ENCODE data around the gene SPOCD1. TPM values are rescaled to one million over a fixed set of nuclear protein-coding genes. Genes with fewer than 3 reads are reported as not detected.
A peak's percentile ranks its signal among the peaks of the same experiment; 100 is the strongest.

Gene SPOCD1
- total and polyA plus RNA-seq, 10 donors, result 0.74 to 5.0 (median 3.0) TPM

GRCh38 chr1:31835415-31835814, 19.6 kb upstream of the SPOCD1 start:
- TF ChIP-seq CTCF (IDR thresholded peaks at IDR 0.05 in 8 of 11, conservative IDR thresholded peaks at IDR 0.05 in 3 of 11), result no peak
- TF ChIP-seq POLR2AphosphoS5 (IDR thresholded peaks at IDR 0.05), result no peak
- no peak for TF ChIP-seq POLR2A (IDR thresholded peaks at IDR 0.05)
- H3K4me1 ChIP-seq, result peaks cover 0 to 31% (median 5%) of the 10 kb centered on the region in 6 donors
- no peaks in the 10 kb centered on the region for H3K9me3 ChIP-seq
- no peak overlapping the region for H3K4me3 ChIP-seq
- intact Hi-C loops (cut with DNase I; ENCODE audit: low total_unique reads), result no loop called here
- DNase-seq, result no peak
- no peaks in the 10 kb centered on the region for H3K27me3 ChIP-seq (replicated peaks in 1 of 7)
- H3K27ac ChIP-seq, result no peak overlapping the region
- 88 to 94% (median 91%) methylated on average over 3 of the region's 3 CpGs for WGBS, 5 donors
- H3K36me3 ChIP-seq, result no peaks in the 10 kb centered on the region

GRCh38 chr1:31834501-31834900, 18.7 kb upstream of the SPOCD1 start:
- Histone ChIP-seq H3K36me3 (no peaks in the 10 kb centered on the region), H3K27me3 (replicated peaks in 1 of 7) (no peaks in the 10 kb centered on the region), H3K4me1 (peaks cover 0 to 37% (median 5%) of the 10 kb centered on the region in 6 donors), H3K9me3 (no peaks in the 10 kb centered on the region), H3K27ac (no peak overlapping the region), H3K4me3 (no peak overlapping the region)
- DNase-seq, result no peak
- TF ChIP-seq POLR2A (IDR thresholded peaks at IDR 0.05), result no peak
- TF ChIP-seq CTCF (IDR thresholded peaks at IDR 0.05 in 8 of 11, conservative IDR thresholded peaks at IDR 0.05 in 3 of 11), result peak in 1 of 11 experiments; percentile 8
- intact Hi-C loops (cut with DNase I; ENCODE audit: low total_unique reads), result no loop called here
- WGBS, 5 donors, result 79 to 91% (median 88%) methylated on average over 6 of the region's 6 CpGs

GRCh38 chr1:31831397-31832378, 15.9 kb upstream of the SPOCD1 start:
- TF ChIP-seq POLR2AphosphoS5 (IDR thresholded peaks at IDR 0.05), result peak in 2 of 3 donors; percentile 18 to 35
- no peak for TF ChIP-seq CTCF (IDR thresholded peaks at IDR 0.05 in 8 of 11, conservative IDR thresholded peaks at IDR 0.05 in 3 of 11)
- TF ChIP-seq POLR2A (IDR thresholded peaks at IDR 0.05), result no peak
- intact Hi-C loops (cut with DNase I; ENCODE audit: low total_unique reads), result no loop called here
- peaks cover 7 to 61% (median 29%) of the 10 kb centered on the region in 6 donors for H3K4me1 ChIP-seq
- no peak overlapping the region for H3K4me3 ChIP-seq
- H3K9me3 ChIP-seq, result no peaks in the 10 kb centered on the region
- H3K27ac ChIP-seq, result peak overlapping the region in 7 of 8 donors; percentile 56 to 78 (median 62)
- no peaks in the 10 kb centered on the region for H3K27me3 ChIP-seq (replicated peaks in 1 of 7)
- H3K36me3 ChIP-seq, result no peaks in the 10 kb centered on the region
- no peak for DNase-seq
- 70 to 78% (median 76%) methylated on average over 9 of the region's 9 CpGs for WGBS, 5 donors

GRCh38 chr1:31830511-31830910, 14.7 kb upstream of the SPOCD1 start:
- Histone ChIP-seq H3K4me1 (peaks cover 12 to 72% (median 36%) of the 10 kb centered on the region in 6 donors), H3K36me3 (no peaks in the 10 kb centered on the region), H3K4me3 (no peak overlapping the region), H3K27me3 (replicated peaks in 1 of 7) (no peaks in the 10 kb centered on the region), H3K9me3 (no peaks in the 10 kb centered on the region), H3K27ac (peak overlapping the region in 2 of 8 donors; percentile 69 to 78)
- DNase-seq, result no peak
- TF ChIP-seq CTCF (IDR thresholded peaks at IDR 0.05 in 8 of 11, conservative IDR thresholded peaks at IDR 0.05 in 3 of 11) (no peak), POLR2A (IDR thresholded peaks at IDR 0.05) (no peak), POLR2AphosphoS5 (IDR thresholded peaks at IDR 0.05) (no peak)
- WGBS, 5 donors, result 71 to 87% (median 78%) methylated on average over 5 to 8 of the region's 8 CpGs
- intact Hi-C loops (cut with DNase I; ENCODE audit: low total_unique reads), result no loop called here

Data from spleen (tissue), 11 donors.